CD8-positive, alpha-beta memory T cell (primary cell): ENCODE results near the gene MRPL1. TPM values are rescaled to one million over a fixed set of nuclear protein-coding genes. Genes with fewer than 3 reads are reported as not detected.

Experiments
- CTCF ChIA-PET: fragments of 350-600 bp; sonication (Branson Sonifier 250); formaldehyde crosslinking; loops from one replicate; lab custom pipeline; 2021; ENCODE audit warnings: antibody characterized with exemption; lab: Charles Lee
- POLR2A ChIA-PET: fragments of 350-600 bp; sonication (Branson Sonifier 250); formaldehyde crosslinking; loops from one replicate; lab custom pipeline; 2021; ENCODE audit warnings: antibody characterized with exemption; lab: Charles Lee
- DNase-seq, 5 donors: peaks; one replicate each; pipeline versions ENCODE4 v3.0.0 to v3.0.0-alpha.2; 2020 to 2022; ENCODE audit warnings: mixed read lengths in 1 of 5
- H3K27ac ChIP-seq: one replicate; pipeline ENCODE4 v1.7.0; 2013; ENCODE audit warnings: low read depth, mild to moderate bottlenecking, low read length, moderate library complexity
- H3K27me3 ChIP-seq: 2 replicates; pipeline ENCODE4 v1.7.0; 2013; ENCODE audit warnings: low read length, mild to moderate bottlenecking; ENCODE audit not compliant: insufficient read depth, poor library complexity, severe bottlenecking
- H3K36me3 ChIP-seq: 2 replicates; pipeline ENCODE4 v1.7.0; 2013; ENCODE audit warnings: mild to moderate bottlenecking, low read length, moderate library complexity; ENCODE audit not compliant: insufficient read depth
- H3K4me1 ChIP-seq: 2 replicates; pipeline ENCODE4 v1.7.0; 2013; ENCODE audit warnings: mild to moderate bottlenecking, low read length, moderate library complexity; ENCODE audit not compliant: insufficient read depth
- H3K4me3 ChIP-seq: 2 replicates; pipeline ENCODE4 v1.7.0; 2013; ENCODE audit warnings: mild to moderate bottlenecking, low read length
- H3K9me3 ChIP-seq: 2 replicates; pipeline ENCODE4 v1.7.0; 2013; ENCODE audit warnings: mild to moderate bottlenecking, low read length
- H3K27ac Mint-ChIP-seq, 8 donors: one replicate each; pipeline ENCODE4 v1.8.0; 2020 to 2021; ENCODE audit warnings: mixed read lengths in 8 of 8, mild to moderate bottlenecking in 6 of 8, inconsistent platforms in 3 of 8, moderate library complexity in 3 of 8
- H3K27me3 Mint-ChIP-seq, 2 donors: one replicate each; pipeline ENCODE4 v1.8.0; 2020 to 2021; ENCODE audit warnings: mixed read lengths in 2 of 2, mild to moderate bottlenecking in 1 of 2, moderate library complexity in 1 of 2
- H3K36me3 Mint-ChIP-seq, 3 donors: one replicate each; pipeline ENCODE4 v1.8.0; 2020 to 2021; ENCODE audit warnings: mixed read lengths in 3 of 3, inconsistent platforms in 1 of 3, mild to moderate bottlenecking in 1 of 3
- H3K4me1 Mint-ChIP-seq, 3 donors: one replicate each; pipeline ENCODE4 v1.8.0; 2020 to 2021; ENCODE audit warnings: mixed read lengths in 3 of 3, inconsistent platforms in 1 of 3, mild to moderate bottlenecking in 1 of 3
- H3K4me3 Mint-ChIP-seq, 7 donors: one replicate each; pipeline ENCODE4 v1.8.0; 2020 to 2021; ENCODE audit warnings: mixed read lengths in 7 of 7, mild to moderate bottlenecking in 6 of 7, moderate library complexity in 4 of 7, inconsistent platforms in 2 of 7
- H3K9me3 Mint-ChIP-seq, 5 donors: one replicate each; pipeline ENCODE4 v1.8.0; 2020 to 2022; ENCODE audit warnings: mixed read lengths in 5 of 5, mild to moderate bottlenecking in 3 of 5, moderate library complexity in 2 of 5, inconsistent platforms in 1 of 5
- polyA plus RNA-seq: library from polyadenylated mRNA; unstranded; fragments of 300-500 nt; fragmentation: Illumina TruSeq; gene quantifications from one replicate; pipeline ENCODE4 v1.2.3, GENCODE V29; 2021
- total RNA-seq, 2 experiments: library from RNA; stranded (reverse); gene quantifications; one replicate each; pipeline ENCODE4 v1.2.3, GENCODE V29; 2021

Gene MRPL1
- total and polyA plus RNA-seq, 3 experiments from 2014 or later = 26.5 to 93.8 (median 88.4) TPM

- no peak for DNase-seq
- peaks cover 14% of the 10 kb centered on the region for H3K36me3 ChIP-seq
- no peak overlapping the region for H3K27ac ChIP-seq
- Mint-ChIP-seq H3K4me1 (peaks cover 23 to 38% (median 29%) of the 10 kb centered on the region in 3 donors), H3K9me3 (no peaks in the 10 kb centered on the region), H3K4me3 (no peak overlapping the region), H3K27ac (peak overlapping the region in 3 of 8 donors; percentile 68 to 76 (median 74)), H3K27me3 (no peaks in the 10 kb centered on the region), H3K36me3 (peaks cover 0 to 62% (median 9%) of the 10 kb centered on the region in 3 donors)
- CTCF ChIA-PET = no interaction called here
- POLR2A ChIA-PET = interaction anchor here (0.8 kb wide), 1 partner anchor 11 kb away, joined by 3 read pairs; the partner anchor contains the start of gene MRPL1
- H3K27me3 ChIP-seq = no peaks in the 10 kb centered on the region
- no peak overlapping the region for H3K4me3 ChIP-seq
- H3K9me3 ChIP-seq = no peaks in the 10 kb centered on the region
- H3K4me1 ChIP-seq = peaks cover 11% of the 10 kb centered on the region
These were observed 10.3 kb downstream of the MRPL1 start for GRCh38 chr4:77872723-77873445.

GRCh38 chr4:77877167-77877566 lies 14.5 kb downstream of the MRPL1 start:
- Mint-ChIP-seq H3K4me3 (no peak overlapping the region), H3K27ac (no peak overlapping the region), H3K36me3 (peaks cover 6 to 72% (median 9%) of the 10 kb centered on the region in 3 donors), H3K27me3 (no peaks in the 10 kb centered on the region), H3K4me1 (peaks cover 20 to 40% (median 35%) of the 10 kb centered on the region in 3 donors), H3K9me3 (no peaks in the 10 kb centered on the region)
- Histone ChIP-seq H3K4me3 (no peak overlapping the region), H3K4me1 (no peaks in the 10 kb centered on the region), H3K27ac (no peak overlapping the region), H3K36me3 (peaks cover 8% of the 10 kb centered on the region), H3K27me3 (no peaks in the 10 kb centered on the region), H3K9me3 (no peaks in the 10 kb centered on the region)
- ChIA-PET CTCF (interaction anchor here (1.3 kb wide), 1 partner anchor 57 kb away, joined by 4 read pairs; no protein-coding TSS in a partner anchor), POLR2A (no interaction called here)
- DNase-seq = peak in 1 of 5 donors; percentile 11

GRCh38 chr4:77877771-77878565 lies 15.3 kb downstream of the MRPL1 start:
- Mint-ChIP-seq H3K4me1 (peaks cover 21 to 43% (median 38%) of the 10 kb centered on the region in 3 donors), H3K36me3 (peaks cover 6 to 69% (median 9%) of the 10 kb centered on the region in 3 donors), H3K9me3 (no peaks in the 10 kb centered on the region), H3K4me3 (no peak overlapping the region), H3K27me3 (no peaks in the 10 kb centered on the region), H3K27ac (peak overlapping the region in 1 of 8 donors; percentile 35)
- no peaks in the 10 kb centered on the region for H3K27me3 ChIP-seq
- no peaks in the 10 kb centered on the region for H3K4me1 ChIP-seq
- no peak for DNase-seq
- H3K9me3 ChIP-seq = no peaks in the 10 kb centered on the region
- H3K27ac ChIP-seq = no peak overlapping the region
- H3K36me3 ChIP-seq = peaks cover 8% of the 10 kb centered on the region
- ChIA-PET POLR2A (no interaction called here), CTCF (interaction anchor here (1.3 kb wide), 1 partner anchor 58 kb away, joined by 4 read pairs; no protein-coding TSS in a partner anchor)
- no peak overlapping the region for H3K4me3 ChIP-seq

- peaks cover 10 to 68% (median 16%) of the 10 kb centered on the region in 3 donors for H3K36me3 Mint-ChIP-seq
These were observed 18.2 kb downstream of the MRPL1 start for GRCh38 chr4:77880784-77881183.

GRCh38 chr4:77881460-77882295 lies 19.0 kb downstream of the MRPL1 start:
- no peaks in the 10 kb centered on the region for H3K9me3 Mint-ChIP-seq
- H3K27ac Mint-ChIP-seq = peak overlapping the region in 2 of 8 donors; percentile 2 to 5
- ChIA-PET CTCF (no interaction called here), POLR2A (no interaction called here)
- no peak overlapping the region for H3K4me3 ChIP-seq
- no peaks in the 10 kb centered on the region for H3K27me3 ChIP-seq
- H3K4me3 Mint-ChIP-seq = no peak overlapping the region
- no peaks in the 10 kb centered on the region for H3K4me1 ChIP-seq
- no peaks in the 10 kb centered on the region for H3K9me3 ChIP-seq
- H3K36me3 ChIP-seq = no peaks in the 10 kb centered on the region
- H3K4me1 Mint-ChIP-seq = peaks cover 19 to 38% (median 36%) of the 10 kb centered on the region in 3 donors
- H3K27ac ChIP-seq = no peak overlapping the region
- H3K27me3 Mint-ChIP-seq = no peaks in the 10 kb centered on the region
- peaks cover 10 to 70% (median 18%) of the 10 kb centered on the region in 3 donors for H3K36me3 Mint-ChIP-seq
- no peak for DNase-seq

More at GRCh38 chr4:77880784-77881183, 18.2 kb downstream of the MRPL1 start:
- Mint-ChIP-seq H3K4me1 (peaks cover 20 to 39% (median 38%) of the 10 kb centered on the region in 3 donors), H3K4me3 (no peak overlapping the region), H3K27me3 (no peaks in the 10 kb centered on the region), H3K27ac (peak overlapping the region in 2 of 8 donors; percentile 36 to 37), H3K9me3 (no peaks in the 10 kb centered on the region)
- Histone ChIP-seq H3K36me3 (no peaks in the 10 kb centered on the region), H3K9me3 (no peaks in the 10 kb centered on the region), H3K4me1 (no peaks in the 10 kb centered on the region), H3K27ac (no peak overlapping the region), H3K4me3 (no peak overlapping the region), H3K27me3 (no peaks in the 10 kb centered on the region)
- no peak for DNase-seq
- POLR2A ChIA-PET = no interaction called here
- CTCF ChIA-PET = no interaction called here

GRCh38 chr4:77893451-77893850 lies 30.8 kb downstream of the MRPL1 start:
- Mint-ChIP-seq H3K4me1 (peaks cover 13 to 37% (median 17%) of the 10 kb centered on the region in 3 donors), H3K27ac (peak overlapping the region in 1 of 8 donors; percentile 68), H3K27me3 (no peaks in the 10 kb centered on the region), H3K9me3 (no peaks in the 10 kb centered on the region), H3K36me3 (peaks cover 24 to 66% (median 43%) of the 10 kb centered on the region in 3 donors), H3K4me3 (peak overlapping the region in 1 of 7 donors; percentile 10)
- ChIA-PET POLR2A (no interaction called here), CTCF (no interaction called here)
- Histone ChIP-seq H3K9me3 (no peaks in the 10 kb centered on the region), H3K27me3 (no peaks in the 10 kb centered on the region), H3K36me3 (peaks cover 4% of the 10 kb centered on the region), H3K27ac (no peak overlapping the region), H3K4me1 (peaks cover 4% of the 10 kb centered on the region), H3K4me3 (no peak overlapping the region)
- DNase-seq = no peak

- Mint-ChIP-seq H3K27me3 (no peaks in the 10 kb centered on the region), H3K36me3 (peaks cover 15 to 49% (median 25%) of the 10 kb centered on the region in 3 donors), H3K27ac (peak overlapping the region in 4 of 8 donors; percentile 15 to 61 (median 38)), H3K9me3 (no peaks in the 10 kb centered on the region), H3K4me1 (peaks cover 17 to 34% (median 18%) of the 10 kb centered on the region in 3 donors), H3K4me3 (peak overlapping the region in 1 of 7 donors; percentile 6)
- Histone ChIP-seq H3K9me3 (no peaks in the 10 kb centered on the region), H3K36me3 (peaks cover 4% of the 10 kb centered on the region), H3K4me1 (peaks cover 9% of the 10 kb centered on the region), H3K4me3 (no peak overlapping the region), H3K27me3 (no peaks in the 10 kb centered on the region), H3K27ac (no peak overlapping the region)
- no peak for DNase-seq
- POLR2A ChIA-PET = interaction anchor here (0.6 kb wide), 1 partner anchor 111 kb away, joined by 3 read pairs; no protein-coding TSS in a partner anchor
- CTCF ChIA-PET = interaction anchor here (0.8 kb wide), 1 partner anchor 160 kb away, joined by 3 read pairs; no protein-coding TSS in a partner anchor
These were observed 37.0 kb downstream of the MRPL1 start for GRCh38 chr4:77899607-77900006.
